GM19324 (cell line): ENCODE results near the gene FAM53C.
"Not testable (repeated sequence)": the region's sequence is repeated elsewhere in the genome, so short reads cannot be mapped to it uniquely, and the experiment has no call there.

Experiments
- ATAC-seq: cut with Tn5 transposase; IDR thresholded peaks from one replicate; pipeline ENCODE4 v1.9.1; 2021; ENCODE audit warnings: mild to moderate bottlenecking, moderate library complexity; ENCODE audit not compliant: unreplicated experiment, low FRiP score

The FAM53C gene

DNA sequence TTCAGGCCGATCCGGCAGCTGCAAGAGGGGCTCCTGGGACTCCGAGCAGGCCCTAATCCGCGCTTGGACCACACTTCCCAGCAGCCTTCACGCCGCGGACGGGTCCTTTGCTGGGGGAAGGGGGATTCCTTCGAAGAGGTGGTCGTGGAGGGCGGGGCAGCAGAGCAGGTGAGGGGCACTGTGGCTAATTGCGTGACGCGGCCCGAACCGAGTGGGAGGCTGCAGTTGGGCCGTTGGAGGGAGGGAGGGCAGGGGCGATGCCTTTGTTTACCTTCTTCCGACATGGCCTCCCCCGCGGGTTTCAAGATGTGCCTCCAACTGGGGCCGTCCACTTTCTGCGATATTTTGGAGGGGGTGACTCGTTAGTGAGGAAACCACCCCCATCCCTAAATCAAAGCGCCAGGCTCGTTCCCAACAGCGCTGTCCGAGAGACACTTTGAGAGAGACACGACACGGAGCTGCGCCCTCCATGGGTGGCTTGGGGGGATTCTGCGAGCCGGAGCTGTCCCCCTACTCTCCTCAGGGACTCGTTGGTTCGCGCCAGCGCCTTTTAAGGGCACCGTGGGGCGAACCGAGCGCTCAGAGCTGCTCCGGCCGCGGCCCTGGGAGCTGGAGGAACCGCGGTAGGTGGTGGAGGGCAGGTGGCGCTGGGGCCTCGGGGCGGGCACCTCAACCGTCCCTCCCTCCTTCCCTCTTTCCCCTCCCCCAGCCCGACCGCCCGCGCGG, at the start of gene FAM53C:
Gene FAM53C (plus strand): TSS at position 582 of the 726 bp plus-strand sequence. CDS start 3,070 bp downstream, outside the sequence.
- peak; percentile 82 for ATAC-seq

DNA sequence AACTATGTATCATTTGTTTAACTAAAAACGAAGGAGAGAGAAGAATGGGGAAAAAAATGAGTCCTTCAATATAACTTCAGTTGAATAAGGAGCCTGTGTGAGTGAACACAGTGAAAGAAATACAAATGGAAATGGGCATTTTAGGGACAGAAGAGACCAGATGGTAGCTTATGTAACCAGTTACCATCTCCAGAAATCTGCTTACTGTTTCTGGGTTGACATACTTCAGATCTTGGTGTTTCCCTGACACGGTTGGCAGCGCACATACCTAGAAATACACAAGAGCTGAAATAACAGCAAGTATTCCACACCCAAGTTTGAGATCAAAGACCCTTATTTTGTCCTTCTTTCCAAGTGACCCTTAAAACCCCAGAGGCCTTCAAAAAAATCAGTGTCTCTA, 48.8 kb upstream of the FAM53C start:
- ATAC-seq = no peak

DNA sequence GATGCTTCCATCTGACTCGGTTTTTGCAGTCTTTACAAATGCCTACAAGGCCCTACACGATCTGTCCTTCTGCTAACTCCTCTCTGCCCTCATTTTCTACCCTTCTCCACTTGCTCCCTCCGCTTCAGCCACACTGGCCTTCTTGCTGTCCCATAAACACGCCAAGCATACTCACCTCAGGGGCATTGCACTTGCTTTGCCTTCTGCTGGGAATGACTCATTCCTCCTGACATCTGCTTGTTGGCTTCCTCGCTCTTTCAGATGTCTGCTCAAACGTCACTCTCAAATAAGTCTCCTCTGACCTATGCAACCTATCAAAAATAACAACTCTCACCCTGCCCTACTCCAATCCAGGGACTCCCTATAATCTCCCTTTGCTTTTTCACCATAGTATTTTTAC, 34.7 kb upstream of the FAM53C start:
- no peak for ATAC-seq

DNA sequence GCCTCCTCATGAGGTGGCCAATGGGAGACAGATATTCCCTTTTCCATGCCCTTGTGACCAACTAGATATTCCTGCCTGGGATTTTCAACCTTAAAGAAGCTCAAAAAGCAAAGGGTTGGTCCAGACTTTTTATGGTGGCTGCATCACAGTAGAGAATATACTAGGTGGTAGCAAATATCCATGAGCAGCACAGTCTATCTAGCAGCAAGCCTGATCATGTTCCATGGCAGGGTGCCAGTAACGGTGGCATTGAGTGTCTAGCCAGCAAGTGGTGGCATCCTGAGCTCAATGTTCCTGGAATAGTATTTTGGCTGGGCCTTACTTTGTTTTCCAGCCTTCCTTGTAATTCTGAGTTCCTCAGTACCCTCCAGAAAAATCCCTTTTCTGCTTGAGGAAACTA, 32.3 kb upstream of the FAM53C start:
- no peak for ATAC-seq

DNA sequence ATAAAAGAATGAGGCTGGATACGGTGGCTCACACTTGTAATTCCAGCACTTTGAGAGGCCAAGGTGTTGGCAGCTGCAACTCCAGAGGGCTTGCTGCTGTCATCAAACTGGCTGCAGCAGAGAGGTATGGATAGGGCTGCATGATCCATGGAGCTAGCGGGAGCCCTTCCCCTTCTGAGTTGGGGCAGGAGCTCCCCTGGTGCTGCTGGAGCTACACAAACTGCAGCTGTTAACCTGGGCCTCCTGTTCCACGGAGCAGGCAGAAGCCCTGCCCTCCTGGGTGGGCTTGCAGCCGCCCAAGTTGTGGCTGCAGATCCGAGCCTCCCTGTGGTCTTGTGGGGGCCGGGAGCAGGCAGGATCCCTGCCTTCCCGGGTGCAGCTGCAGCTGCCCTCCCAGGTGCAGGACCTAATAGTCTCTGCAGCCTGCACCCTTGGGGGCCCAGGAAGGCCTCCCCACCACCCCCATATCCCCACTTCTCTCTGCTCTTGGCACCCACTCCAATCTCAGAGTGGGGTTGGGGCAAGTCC, 22.3 kb upstream of the FAM53C start:
- ATAC-seq = no peak

DNA sequence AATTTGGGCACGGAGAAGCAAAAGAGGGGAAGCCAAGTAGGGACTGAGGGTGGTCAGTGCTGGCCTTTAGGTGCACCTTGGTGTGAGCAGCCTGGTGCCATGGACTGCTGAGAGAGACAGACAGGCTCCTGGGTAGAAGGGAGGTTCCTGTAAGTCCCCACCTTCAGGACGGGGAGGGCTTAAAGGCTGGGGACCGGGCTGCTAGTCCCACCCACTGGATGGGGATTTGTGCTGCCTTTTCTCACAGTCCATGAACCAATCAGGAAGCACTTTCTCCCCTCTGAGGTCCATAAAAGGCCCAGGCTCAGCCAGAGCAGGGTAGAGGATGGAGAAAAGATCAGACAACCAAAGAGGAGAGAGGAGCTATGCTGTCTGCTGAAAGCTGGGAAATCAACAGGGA, 21.7 kb upstream of the FAM53C start:
- no peak for ATAC-seq

DNA sequence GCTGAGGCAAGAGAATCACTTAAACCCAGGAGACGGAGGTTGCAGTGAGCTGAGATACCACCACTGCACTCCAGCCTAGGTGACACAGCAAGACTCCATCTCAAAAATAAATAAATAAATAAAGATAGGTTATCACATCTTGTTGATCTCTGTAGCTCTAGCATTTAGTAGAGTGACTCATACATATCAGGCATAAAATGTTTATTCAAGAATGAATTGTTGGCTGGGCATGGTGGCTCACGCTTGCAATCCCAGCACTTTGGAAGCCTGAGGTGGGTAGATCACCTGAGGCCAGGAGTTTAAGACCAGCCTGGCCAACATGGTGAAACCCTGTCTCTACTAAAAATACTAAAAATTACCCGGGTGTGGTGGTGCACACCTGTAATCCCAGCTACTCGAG, 19.9 kb upstream of the FAM53C start:
- not testable (repeated sequence) for ATAC-seq

DNA sequence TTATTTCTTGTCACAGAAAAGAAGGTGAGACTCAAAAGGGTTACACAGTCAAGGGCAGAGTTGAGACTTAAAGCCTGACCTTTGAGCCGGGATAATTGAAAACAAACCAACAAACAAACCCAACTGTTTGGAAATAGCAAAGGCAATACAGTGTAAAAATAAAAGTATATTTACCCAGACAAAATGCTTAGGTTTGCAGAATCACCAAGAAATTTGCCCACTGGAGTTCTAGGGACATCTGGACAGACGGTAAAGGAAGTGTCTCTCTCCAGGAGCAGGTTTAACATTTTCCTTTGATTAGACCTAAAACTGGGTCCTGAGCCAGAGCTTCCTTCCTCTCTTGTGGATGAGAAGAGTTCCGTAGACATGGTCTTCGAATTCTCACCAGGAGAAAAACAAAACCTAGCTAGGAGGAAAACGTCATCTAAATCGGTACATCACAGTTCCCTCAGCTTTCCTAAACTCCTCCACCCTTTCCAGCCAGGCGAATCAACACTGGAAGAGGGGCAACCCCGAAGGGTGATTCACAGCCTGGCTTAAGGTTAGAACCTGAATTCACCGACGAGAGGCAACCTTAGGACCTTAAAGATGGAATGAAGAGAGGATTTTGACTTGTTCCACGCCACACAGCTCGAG, 7.1 kb upstream of the FAM53C start:
- ATAC-seq = no peak

DNA sequence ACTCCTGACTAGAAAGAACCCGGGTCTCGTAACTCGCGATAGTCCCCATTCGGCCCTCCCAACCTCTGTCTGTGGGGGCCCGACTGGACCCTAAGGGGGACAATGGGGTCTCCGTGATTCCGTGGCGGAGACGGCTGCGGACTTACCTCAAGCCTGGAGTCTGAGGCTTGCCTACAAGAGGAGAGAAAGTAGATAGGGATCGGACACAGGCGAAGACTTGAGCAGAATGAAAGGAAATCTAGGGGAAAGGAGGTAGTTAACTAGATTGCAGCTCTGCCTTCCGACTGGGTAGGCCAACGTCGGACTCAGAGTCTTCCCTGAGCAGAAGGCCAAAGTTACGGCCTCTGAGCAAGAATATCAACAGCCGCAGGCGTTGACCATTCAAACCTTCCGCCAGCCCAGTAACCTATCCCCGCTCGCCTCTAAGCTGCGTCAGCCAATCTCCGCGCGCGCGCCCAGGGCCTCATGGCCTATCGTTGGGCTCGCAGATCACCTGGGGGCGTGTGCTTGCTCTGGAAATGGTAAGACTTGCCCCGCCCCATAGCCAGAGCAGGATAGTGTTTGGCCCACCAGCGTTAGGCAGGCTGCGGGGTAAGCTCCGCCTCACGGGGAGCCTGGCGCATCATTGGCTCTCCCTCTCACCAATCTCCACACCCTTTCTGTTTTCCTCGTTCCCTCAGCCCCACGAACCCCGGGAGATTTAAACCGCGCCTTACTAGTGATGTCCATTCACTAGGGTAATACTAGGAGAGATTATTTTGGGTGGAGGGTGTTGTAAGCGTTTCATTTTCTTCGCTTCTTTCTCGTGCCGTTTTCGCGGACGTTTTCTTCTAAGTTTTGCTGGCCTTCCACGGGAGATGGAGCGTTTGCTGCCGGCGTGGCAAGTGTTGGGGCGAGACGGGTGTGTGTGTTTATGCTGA, 6.4 kb upstream of the FAM53C start, which contains the start of gene CDC25C:
Gene CDC25C (minus strand): TSS at position 356 of the 920 bp plus-strand sequence. CDS start 624 bp downstream, outside the sequence.
- peak; percentile 99 for ATAC-seq

DNA sequence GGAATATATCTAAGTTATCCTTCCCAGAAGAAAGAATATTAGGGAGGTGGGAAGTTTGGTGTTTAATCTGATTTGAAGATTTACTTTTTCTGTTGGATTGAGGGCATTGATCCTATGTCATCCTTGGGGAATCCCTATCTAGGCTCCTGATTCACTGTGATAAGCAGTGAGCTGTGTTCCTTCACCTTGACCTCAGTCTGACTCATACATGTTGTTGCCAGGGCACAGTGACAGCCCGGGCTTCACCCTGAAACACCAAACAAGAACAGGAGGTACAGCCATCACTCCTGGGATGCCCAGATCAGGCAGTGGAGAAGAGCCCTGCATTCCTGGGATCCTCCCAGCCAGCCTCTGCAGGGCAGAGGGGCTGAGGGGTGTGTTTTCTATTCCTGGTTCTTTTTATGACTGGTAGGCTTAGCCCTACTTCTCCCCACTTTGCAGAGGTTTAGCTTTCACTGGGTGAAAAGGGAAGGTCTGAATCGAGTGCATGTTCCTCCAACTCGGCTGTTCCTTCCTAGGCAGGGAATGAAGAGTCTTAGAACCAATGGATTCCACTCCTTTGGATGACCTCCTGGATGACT, 3.1 kb upstream of the FAM53C start:
- no peak for ATAC-seq

DNA sequence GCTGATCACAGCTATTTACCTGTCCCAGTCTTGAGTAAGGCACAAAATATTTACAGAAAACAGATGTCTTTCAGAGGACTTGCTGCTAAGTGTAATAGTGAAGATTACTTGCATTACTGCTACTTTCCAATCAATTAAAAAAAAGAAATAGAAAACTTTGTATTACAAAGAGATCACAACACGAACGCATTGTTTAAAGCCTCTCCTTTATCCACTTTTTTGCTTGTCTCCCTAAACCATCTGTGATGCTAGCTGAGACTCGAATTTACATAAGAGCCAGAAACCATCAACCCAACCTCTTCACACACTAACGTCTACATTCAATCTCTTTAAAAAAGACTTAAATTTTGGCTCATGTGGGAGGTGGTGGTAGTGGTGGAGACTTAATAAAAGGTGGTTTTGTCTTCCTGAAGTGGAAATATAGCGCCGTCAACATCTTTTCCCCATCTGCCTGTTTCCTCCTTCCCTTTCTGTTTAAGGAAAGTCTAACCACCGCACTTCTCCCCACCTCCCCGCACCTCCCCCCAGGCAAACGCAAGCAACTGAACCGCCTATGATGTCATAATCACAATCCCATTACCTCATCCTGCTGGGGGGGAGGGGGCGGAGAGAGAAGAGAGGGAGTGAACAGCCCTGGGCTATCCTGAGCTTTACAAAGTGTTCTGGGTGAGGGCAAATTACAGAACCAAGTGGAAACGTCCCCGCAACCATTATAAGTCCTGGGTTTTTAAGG, 948 bp upstream of the FAM53C start:
- ATAC-seq = peak; percentile 3

DNA sequence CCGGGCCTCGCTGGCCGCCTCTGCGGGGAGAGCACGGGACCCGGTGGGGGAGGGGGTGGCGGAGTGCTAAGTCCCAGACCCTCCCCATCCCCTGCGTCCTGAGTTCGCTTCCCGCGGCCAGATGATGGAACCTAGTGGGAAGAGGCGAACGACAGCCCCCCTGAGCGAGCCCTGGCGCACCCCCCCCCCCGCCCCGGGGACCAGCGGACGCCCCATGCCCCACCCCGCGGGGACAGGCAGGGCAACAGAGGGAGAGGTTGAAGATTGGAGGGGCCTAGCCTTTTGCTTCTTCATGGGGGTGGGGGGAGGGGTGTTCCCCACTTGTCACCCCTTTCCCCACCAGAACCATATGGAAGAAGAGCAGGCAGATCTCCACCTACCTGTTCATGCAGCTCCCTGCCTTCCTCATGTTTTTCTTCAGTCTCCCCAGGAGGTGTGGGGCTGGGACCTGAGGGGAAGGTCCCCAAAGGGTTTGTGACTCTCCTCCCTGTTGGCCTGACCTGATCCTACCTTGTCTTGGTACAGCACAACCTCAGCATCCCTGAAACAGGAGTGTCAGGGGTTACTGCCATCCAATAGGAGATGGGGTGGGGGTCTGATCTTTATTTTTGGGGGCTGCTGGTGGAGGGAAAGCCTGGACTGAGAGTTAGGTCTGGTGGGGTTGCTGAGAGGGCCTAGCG, 485 bp downstream of the FAM53C start:
- no peak for ATAC-seq

DNA sequence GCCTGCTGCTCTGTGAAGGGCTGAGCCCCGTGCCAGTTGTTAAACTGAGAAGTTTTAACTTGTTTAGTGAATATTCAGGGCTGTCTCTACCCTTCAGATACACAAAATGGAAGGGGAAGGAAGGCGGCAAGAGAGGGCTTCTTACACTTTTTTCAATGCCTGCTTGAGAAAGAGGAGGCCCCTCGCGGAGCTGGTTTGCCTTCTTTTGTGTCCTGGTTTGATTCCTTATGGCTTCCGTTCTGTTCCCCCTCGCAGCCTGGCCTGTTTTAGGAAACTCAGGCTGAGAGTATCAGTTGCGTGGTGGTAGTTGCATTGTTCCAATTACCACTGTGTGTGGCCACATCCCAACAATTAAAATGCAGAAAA, 1.0 kb downstream of the FAM53C start:
- ATAC-seq = no peak

DNA sequence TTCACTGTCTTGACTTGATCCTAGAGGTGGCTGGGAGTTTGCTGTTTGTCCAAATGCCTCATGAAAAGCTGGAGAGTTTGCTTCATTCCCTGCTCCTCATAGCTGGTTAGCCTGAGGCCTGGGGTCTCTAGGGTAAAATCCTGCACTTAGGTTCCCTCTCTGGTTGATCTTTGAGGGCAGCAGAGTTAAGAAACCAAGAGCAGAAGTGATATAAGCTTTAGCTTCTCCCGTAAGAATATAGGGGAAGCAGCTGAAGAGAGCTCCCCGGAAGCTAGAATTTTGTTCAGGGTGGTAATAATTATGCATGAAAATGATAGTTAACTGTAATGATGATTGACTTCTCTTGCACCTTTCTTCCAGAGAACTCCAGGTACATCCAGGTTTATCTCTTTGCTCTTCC, 1.4 kb downstream of the FAM53C start:
- ATAC-seq = no peak

DNA sequence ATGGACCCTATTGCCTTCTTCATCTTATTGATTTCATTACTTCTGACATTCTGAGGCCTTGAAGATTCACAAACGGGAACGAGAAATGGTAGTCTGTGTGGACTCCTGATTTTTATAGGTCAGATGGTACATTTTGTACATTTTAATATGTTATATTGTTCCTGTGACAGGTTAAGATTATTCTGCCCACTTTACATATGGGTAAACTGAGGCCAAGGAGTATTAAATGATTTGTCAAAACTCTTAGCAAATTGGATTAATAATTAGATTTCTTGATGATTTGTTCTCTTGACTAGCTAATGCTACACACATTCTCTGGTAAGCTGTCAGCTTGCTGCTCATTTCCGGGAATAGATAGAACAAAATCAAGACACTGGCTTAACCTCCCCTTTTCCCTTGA, 1.9 kb downstream of the FAM53C start:
- no peak for ATAC-seq

DNA sequence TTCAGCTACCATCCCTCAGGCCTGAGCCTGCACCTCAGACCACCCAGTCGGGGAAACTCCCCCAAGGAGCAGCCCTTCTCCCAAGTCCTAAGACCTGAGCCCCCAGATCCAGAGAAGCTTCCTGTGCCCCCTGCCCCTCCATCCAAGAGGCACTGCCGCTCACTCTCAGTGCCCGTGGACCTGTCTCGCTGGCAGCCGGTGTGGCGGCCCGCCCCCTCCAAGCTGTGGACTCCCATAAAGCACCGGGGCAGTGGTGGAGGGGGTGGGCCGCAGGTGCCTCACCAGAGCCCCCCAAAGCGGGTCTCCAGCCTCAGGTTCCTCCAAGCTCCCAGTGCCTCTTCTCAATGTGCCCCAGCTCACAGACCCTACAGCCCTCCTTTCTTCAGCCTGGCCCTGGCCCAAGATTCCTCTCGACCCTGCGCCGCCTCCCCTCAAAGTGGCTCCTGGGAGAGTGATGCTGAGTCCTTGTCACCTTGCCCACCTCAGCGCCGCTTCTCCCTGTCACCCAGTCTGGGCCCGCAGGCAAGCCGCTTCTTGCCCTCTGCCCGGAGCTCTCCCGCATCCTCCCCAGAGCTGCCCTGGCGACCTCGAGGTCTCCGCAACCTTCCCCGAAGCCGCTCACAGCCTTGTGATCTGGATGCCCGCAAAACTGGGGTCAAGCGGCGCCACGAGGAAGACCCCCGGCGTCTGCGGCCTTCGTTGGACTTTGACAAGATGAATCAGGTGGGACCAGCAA, 7.0 kb downstream of the FAM53C start:
- no peak for ATAC-seq

DNA sequence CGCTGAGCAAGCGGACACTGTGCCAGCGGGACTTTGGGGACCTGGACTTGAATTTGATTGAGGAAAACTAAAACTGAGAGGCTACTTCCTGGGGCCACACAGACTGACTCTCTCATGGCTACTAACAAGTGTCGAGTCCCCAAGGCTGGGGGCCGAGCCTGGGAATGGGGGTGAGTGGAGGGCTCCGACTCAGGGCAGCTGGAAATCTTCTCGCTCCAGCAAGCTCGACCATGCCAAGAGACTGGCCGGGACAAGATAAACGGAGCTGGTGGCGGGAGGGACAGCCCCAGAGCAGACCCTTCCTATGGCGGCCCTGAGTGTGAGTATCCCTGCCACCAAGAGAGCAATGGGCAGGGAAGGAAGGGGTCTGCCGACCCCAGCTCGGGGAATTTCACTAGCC, 8.8 kb downstream of the FAM53C start:
- ATAC-seq = no peak

DNA sequence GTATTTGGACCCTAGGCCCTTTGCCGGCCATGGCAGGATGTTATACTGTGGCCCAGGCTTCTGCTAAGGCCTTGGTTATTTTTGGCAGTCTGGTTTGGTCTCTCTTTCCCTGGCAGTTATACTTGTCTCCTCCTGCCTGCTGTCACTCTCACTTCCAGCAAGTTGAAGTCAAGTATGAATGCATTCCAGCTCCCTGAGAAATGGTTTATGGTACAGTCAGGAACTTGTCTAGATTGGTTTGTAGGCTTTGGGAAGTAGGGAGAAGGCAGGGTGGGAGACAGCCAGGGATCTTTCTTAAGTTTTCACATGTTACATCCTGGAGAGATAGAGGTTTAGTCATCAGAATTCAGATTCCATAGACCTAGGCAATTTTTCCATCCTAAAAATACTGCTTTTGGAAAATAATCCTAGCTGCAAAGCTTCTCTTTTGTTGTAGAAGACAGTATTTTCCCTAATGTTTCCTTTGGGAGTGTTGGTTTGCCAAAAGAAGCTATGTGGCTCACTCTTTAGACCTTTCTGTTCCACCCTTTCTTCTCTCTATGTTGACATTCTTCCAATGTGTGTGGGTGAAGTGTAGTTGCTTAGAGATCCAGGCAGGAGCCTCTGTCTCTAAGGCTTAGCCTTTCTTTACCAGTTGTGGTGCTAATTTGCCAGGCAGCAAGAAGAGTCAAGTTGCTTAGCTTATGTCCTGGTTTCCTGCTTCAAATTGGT, 11.9 kb downstream of the FAM53C start:
- ATAC-seq = no peak
